Nephron (organoid): ENCODE measurements around the gene PABPN1L.
"Not testable (repeated sequence)": the region's sequence is repeated elsewhere in the genome, so short reads cannot be mapped to it uniquely, and the experiment has no call there.

Experiments used
- H3K27ac Mint-ChIP-seq, 3 experiments: 2 replicates each; pipeline ENCODE4 v1.8.0; 2020; ENCODE audit warnings: mixed read lengths in 3 of 3, mild to moderate bottlenecking in 2 of 3, moderate library complexity in 1 of 3
- H3K27me3 Mint-ChIP-seq: 2 replicates; pipeline ENCODE4 v1.8.0; 2021; ENCODE audit warnings: low read depth, mild to moderate bottlenecking, moderate library complexity, mixed read lengths
- H3K36me3 Mint-ChIP-seq: 2 replicates; pipeline ENCODE4 v1.8.0; 2020; ENCODE audit warnings: low read depth, mixed read lengths
- H3K4me1 Mint-ChIP-seq: 2 replicates; pipeline ENCODE4 v1.8.0; 2020; ENCODE audit warnings: mixed read lengths
- H3K4me3 Mint-ChIP-seq, 3 experiments: 2 replicates each; pipeline ENCODE4 v1.8.0; 2020; ENCODE audit warnings: mild to moderate bottlenecking in 3 of 3, mixed read lengths in 3 of 3, moderate library complexity in 2 of 3
- H3K9me3 Mint-ChIP-seq: 2 replicates; pipeline ENCODE4 v1.8.0; 2020; ENCODE audit warnings: mixed read lengths
- CTCF ChIP-seq, 3 experiments: fragments of 200-600 bp; sonication (generic); IDR thresholded peaks; one replicate each; pipeline ENCODE4 v1.5.0; 2021; ENCODE audit warnings: antibody characterized with exemption in 3 of 3; ENCODE audit not compliant: unreplicated experiment in 3 of 3

The PABPN1L gene

GRCh38 chr16:88826070-88826840 lies 40.2 kb downstream of the PABPN1L start:
- no peak overlapping the region for H3K27ac Mint-ChIP-seq

GRCh38 chr16:88825146-88825545 lies 41.3 kb downstream of the PABPN1L start:
- no peak for TF ChIP-seq CTCF (IDR thresholded peaks at IDR 0.05; ENCODE audit: unreplicated experiment in 3 of 3)
- no peaks in the 10 kb centered on the region for H3K27me3 Mint-ChIP-seq
- H3K27ac Mint-ChIP-seq = no peak overlapping the region
- H3K36me3 Mint-ChIP-seq = peaks cover 5% of the 10 kb centered on the region
- no peak overlapping the region for H3K4me3 Mint-ChIP-seq
- no peaks in the 10 kb centered on the region for H3K9me3 Mint-ChIP-seq
- no peaks in the 10 kb centered on the region for H3K4me1 Mint-ChIP-seq

More at GRCh38 chr16:88826070-88826840, 40.2 kb downstream of the PABPN1L start:
- H3K36me3 Mint-ChIP-seq = peaks cover 5% of the 10 kb centered on the region
- TF ChIP-seq CTCF (IDR thresholded peaks at IDR 0.05; ENCODE audit: unreplicated experiment in 3 of 3) = no peak
- no peaks in the 10 kb centered on the region for H3K27me3 Mint-ChIP-seq
- H3K4me3 Mint-ChIP-seq = no peak overlapping the region
- H3K9me3 Mint-ChIP-seq = no peaks in the 10 kb centered on the region
- no peaks in the 10 kb centered on the region for H3K4me1 Mint-ChIP-seq

GRCh38 chr16:88824256-88825077 lies 42.0 kb downstream of the PABPN1L start:
- Mint-ChIP-seq H3K36me3 (peaks cover 5% of the 10 kb centered on the region), H3K4me1 (no peaks in the 10 kb centered on the region), H3K27me3 (no peaks in the 10 kb centered on the region), H3K9me3 (no peaks in the 10 kb centered on the region), H3K27ac (no peak overlapping the region), H3K4me3 (no peak overlapping the region)
- no peak for TF ChIP-seq CTCF (IDR thresholded peaks at IDR 0.05; ENCODE audit: unreplicated experiment in 3 of 3)

GRCh38 chr16:88823646-88824045 lies 42.8 kb downstream of the PABPN1L start:
- H3K4me3 Mint-ChIP-seq, H3K27me3 Mint-ChIP-seq, H3K4me1 Mint-ChIP-seq, H3K27ac Mint-ChIP-seq, H3K36me3 Mint-ChIP-seq, H3K9me3 Mint-ChIP-seq: not testable (repeated sequence)

GRCh38 chr16:88822281-88823040 lies 44.0 kb downstream of the PABPN1L start:
- H3K4me1 Mint-ChIP-seq = no peaks in the 10 kb centered on the region
- no peaks in the 10 kb centered on the region for H3K27me3 Mint-ChIP-seq
- H3K27ac Mint-ChIP-seq = no peak overlapping the region
- no peak overlapping the region for H3K4me3 Mint-ChIP-seq
- peaks cover 5% of the 10 kb centered on the region for H3K36me3 Mint-ChIP-seq
- H3K9me3 Mint-ChIP-seq = no peaks in the 10 kb centered on the region
- no peak for TF ChIP-seq CTCF (IDR thresholded peaks at IDR 0.05; ENCODE audit: unreplicated experiment in 3 of 3)
